Vagina (tissue), 2 donors: ENCODE data around the gene IL31RA.

Experiments
- CTCF ChIP-seq, 3 experiments: fragments of 450-650 bp in 2 of 3; fragments of 200-600 bp in 1 of 3; sonication (generic) in 1 of 3; IDR thresholded peaks; one replicate each; pipeline ENCODE4 v1.5.1; 2017 to 2019; ENCODE audit warnings: antibody characterized with exemption in 3 of 3, mild to moderate bottlenecking in 2 of 3, moderate library complexity in 2 of 3
- POLR2A ChIP-seq, 2 donors: fragments of 450-650 bp; IDR thresholded peaks; one replicate each; pipeline ENCODE4 v1.6.1; 2017; ENCODE audit warnings: antibody characterized with exemption in 2 of 2, mild to moderate bottlenecking in 2 of 2, moderate library complexity in 2 of 2

GRCh38 chr5:55892479-55892878, 41.3 kb downstream of the IL31RA start:
- TF ChIP-seq POLR2A (IDR thresholded peaks at IDR 0.05) (no peak), CTCF (IDR thresholded peaks at IDR 0.05) (no peak)
